BJ (cell line): ENCODE measurements around the gene CLCN4. TPM values are rescaled to one million over a fixed set of nuclear protein-coding genes. Genes with fewer than 3 reads are reported as not detected.

Experiments
- CTCF ChIA-PET: fragments of 350-600 bp; formaldehyde crosslinking; extraction: SDS; loops from one replicate; lab custom pipeline; 2021; ENCODE audit warnings: antibody characterized with exemption, inconsistent platforms; lab: Yijun Ruan, JAX
- POLR2A ChIA-PET: fragments of 300-600 bp; sonication (Branson Sonifier 250); formaldehyde crosslinking; extraction: SDS; loops from one replicate; lab custom pipeline; 2021; ENCODE audit warnings: antibody characterized with exemption; lab: Charles Lee
- DNase-seq: peaks from one replicate; pipeline ENCODE4 v3.0.0-alpha.2; 2011; ENCODE audit warnings: low read depth
- H3K27me3 ChIP-seq: 2 replicates; pipeline ENCODE4 v1.6.0; 2011; ENCODE audit warnings: low read length; ENCODE audit not compliant: control insufficient read depth, insufficient read depth
- H3K36me3 ChIP-seq: 2 replicates; pipeline ENCODE4 v1.5.1; 2011; ENCODE audit warnings: low read length; ENCODE audit not compliant: control insufficient read depth, insufficient read depth
- H3K4me3 ChIP-seq: 2 replicates; pipeline ENCODE4 v1.5.1; 2011; ENCODE audit warnings: low read depth, mild to moderate bottlenecking, control low read depth, low read length
- polyA plus RNA-seq: library from polyadenylated mRNA; depleted of rRNA; stranded (reverse); fragments of >200 nt; gene quantifications from 2 replicates; pipeline ENCODE4 v1.2.3, GENCODE V29; 2011; rRNA removed
- TF ChIP-seq, protein P1 (sequence below): IDR thresholded peaks from 2 replicates; pipeline ENCODE4 v1.5.1; 2011; ENCODE audit warnings: low read depth, mild to moderate bottlenecking, control low read depth, inconsistent platforms, low read length, moderate library complexity; ENCODE audit not compliant: insufficient read depth

The CLCN4 gene
- polyA plus RNA-seq, 1 experiment = 0.11 TPM

DNA sequence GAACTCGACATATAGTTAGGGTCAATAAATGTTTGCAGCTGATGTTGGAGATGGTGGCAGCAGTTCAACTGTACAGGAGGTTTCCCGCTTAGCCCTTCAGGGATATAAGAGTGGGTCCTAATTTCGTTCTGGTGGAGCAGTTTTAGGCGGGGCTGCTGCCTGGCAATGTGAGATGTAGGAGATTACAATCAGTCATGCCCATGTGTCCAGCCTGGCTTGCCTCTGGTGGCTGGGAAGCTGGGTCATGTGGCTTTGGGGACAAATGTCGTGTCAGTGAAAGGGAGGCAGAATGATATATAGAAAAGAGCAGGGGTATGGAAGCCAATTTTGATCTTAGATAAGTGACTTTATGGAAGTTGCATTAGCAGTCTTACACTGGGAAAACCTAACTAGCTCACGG is 129.4 kb downstream of the CLCN4 start:
- Histone ChIP-seq H3K27me3 (no peaks in the 10 kb centered on the region), H3K36me3 (no peaks in the 10 kb centered on the region), H3K4me3 (no peak overlapping the region)
- ChIA-PET POLR2A (no interaction called here), CTCF (interaction anchor here (0.6 kb wide), 1 partner anchor 32 kb away, joined by 4 read pairs; no protein-coding TSS in a partner anchor)
- TF ChIP-seq, protein P1, sequence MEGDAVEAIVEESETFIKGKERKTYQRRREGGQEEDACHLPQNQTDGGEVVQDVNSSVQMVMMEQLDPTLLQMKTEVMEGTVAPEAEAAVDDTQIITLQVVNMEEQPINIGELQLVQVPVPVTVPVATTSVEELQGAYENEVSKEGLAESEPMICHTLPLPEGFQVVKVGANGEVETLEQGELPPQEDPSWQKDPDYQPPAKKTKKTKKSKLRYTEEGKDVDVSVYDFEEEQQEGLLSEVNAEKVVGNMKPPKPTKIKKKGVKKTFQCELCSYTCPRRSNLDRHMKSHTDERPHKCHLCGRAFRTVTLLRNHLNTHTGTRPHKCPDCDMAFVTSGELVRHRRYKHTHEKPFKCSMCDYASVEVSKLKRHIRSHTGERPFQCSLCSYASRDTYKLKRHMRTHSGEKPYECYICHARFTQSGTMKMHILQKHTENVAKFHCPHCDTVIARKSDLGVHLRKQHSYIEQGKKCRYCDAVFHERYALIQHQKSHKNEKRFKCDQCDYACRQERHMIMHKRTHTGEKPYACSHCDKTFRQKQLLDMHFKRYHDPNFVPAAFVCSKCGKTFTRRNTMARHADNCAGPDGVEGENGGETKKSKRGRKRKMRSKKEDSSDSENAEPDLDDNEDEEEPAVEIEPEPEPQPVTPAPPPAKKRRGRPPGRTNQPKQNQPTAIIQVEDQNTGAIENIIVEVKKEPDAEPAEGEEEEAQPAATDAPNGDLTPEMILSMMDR = no peak
- no peak for DNase-seq

Other genes with a start within 250 kb of the CLCN4 start
- not detected in 2 replicates for gene CLDN34, start 189.6 kb upstream of the CLCN4 start, polyA plus RNA-seq